Esophagus (tissue), 2 donors: ENCODE measurements around the gene MST1R. TPM values are rescaled to one million over a fixed set of nuclear protein-coding genes. Genes with fewer than 3 reads are reported as not detected.

Source experiments
- H3K27ac ChIP-seq, 2 donors: one replicate each; pipeline ENCODE4 v1.5.1; 2013; ENCODE audit warnings: low read depth in 2 of 2, mild to moderate bottlenecking in 2 of 2, inconsistent platforms in 1 of 2, low read length in 1 of 2, moderate library complexity in 1 of 2
- H3K27me3 ChIP-seq, 2 donors: one replicate each; pipeline ENCODE4 v1.6.1; 2013; ENCODE audit warnings: low read length in 2 of 2, control low read depth in 1 of 2, mild to moderate bottlenecking in 1 of 2; ENCODE audit not compliant: insufficient read depth in 2 of 2, control insufficient read depth in 1 of 2
- H3K36me3 ChIP-seq, 2 donors: one replicate each; pipeline ENCODE4 v1.6.1; 2013; ENCODE audit warnings: low read length in 1 of 2; ENCODE audit not compliant: control insufficient read depth in 2 of 2, insufficient read depth in 2 of 2
- H3K4me1 ChIP-seq, 2 donors: one replicate each; pipeline ENCODE4 v1.6.1; 2013; ENCODE audit warnings: low read length in 1 of 2; ENCODE audit not compliant: control insufficient read depth in 2 of 2, insufficient read depth in 2 of 2
- H3K4me3 ChIP-seq, 2 donors: one replicate each; pipeline ENCODE4 v1.5.1; 2013; ENCODE audit warnings: low read length in 2 of 2, mild to moderate bottlenecking in 2 of 2, low read depth in 1 of 2, moderate library complexity in 1 of 2
- H3K9me3 ChIP-seq, 2 donors: one replicate each; pipeline ENCODE4 v1.6.1; 2013; ENCODE audit warnings: mild to moderate bottlenecking in 2 of 2, low read depth in 1 of 2, low read length in 1 of 2, moderate library complexity in 1 of 2; ENCODE audit not compliant: control insufficient read depth in 2 of 2, insufficient read depth in 1 of 2
- WGBS, 2 donors: extraction: QIAGEN DNeasy Blood & Tissue Kit; methylation state at CpG; one replicate each; pipeline ENCODE4 v1.1.7; 2013; 5-methylcytosine and 5-hydroxymethylcytosine counted together
- polyA plus RNA-seq, 2 donors: library from polyadenylated mRNA; stranded (reverse); fragments of 200-250 nt; gene quantifications; one replicate each; pipeline ENCODE4 v1.2.3, GENCODE V29; 2013
- donor health status: healthy with polysubstance abuse.
- donor health status: Bipolar disorder and iron deficiency.

The MST1R gene
- polyA plus RNA-seq, 2 donors: 23.6 to 53.4 TPM

DNA sequence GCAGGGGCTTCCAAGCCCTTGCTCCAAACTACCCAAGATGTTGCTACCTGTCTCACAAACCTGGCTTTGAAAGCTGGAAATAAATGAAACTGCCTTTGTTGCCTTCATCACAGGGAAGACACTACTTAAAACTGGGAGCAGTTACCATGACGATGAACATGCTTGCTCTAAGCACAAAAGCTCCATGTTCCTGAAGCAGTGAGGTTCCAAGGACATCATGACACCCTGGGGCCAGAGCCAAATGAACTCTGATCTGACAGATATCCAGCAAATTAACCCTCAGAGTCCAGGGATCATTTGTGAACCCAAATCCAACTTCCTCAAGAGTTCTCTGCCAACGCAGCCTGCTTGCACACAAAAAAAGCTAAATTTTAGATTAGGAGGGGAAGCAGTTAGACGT is 58.0 kb downstream of the MST1R start:
- H3K9me3 ChIP-seq: no peaks in the 10 kb centered on the region
- no peaks in the 10 kb centered on the region for H3K27me3 ChIP-seq
- H3K4me3 ChIP-seq: no peak overlapping the region
- H3K36me3 ChIP-seq: peaks cover 0 to 4% of the 10 kb centered on the region in 2 donors
- 73 to 92% methylated on average over 3 of the region's 3 CpGs for WGBS, 2 donors
- no peak overlapping the region for H3K27ac ChIP-seq
- no peaks in the 10 kb centered on the region for H3K4me1 ChIP-seq

DNA sequence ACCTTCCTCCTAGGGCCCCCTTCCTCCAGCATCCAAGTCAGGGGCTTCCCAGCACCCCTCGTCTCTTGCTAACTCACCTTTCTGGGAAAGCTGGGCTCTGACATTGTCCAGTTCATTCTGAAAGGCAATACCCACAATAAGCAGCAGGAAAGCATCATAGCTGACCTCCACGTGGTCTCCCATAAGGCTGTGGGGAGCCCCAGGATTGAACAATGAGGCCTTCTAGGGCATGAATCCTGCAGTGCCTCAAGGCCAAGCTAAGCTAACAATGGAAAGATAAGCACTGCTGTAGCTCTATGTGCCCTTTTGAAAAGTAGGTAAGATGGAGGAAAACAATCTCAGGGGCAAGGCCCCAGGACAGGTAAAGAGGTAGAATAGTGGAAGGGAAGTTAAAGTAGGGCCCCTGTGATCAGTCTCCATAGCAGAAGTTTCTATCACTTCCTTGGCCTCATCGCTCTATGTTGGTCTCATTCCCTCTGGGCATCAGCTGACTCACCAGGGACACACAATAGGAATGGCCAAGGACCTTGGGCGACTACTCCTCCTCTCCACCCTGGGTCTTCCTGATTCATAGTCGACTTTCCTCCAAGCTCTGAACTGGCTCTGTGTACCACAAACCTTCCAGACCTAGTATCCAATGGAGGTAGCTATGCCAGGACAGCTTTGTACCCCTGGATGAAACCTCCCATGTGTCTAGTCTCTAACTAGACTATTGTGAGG is 59.0 kb downstream of the MST1R start:
- Histone ChIP-seq H3K4me3 (no peak overlapping the region), H3K27ac (no peak overlapping the region), H3K4me1 (no peaks in the 10 kb centered on the region), H3K9me3 (no peaks in the 10 kb centered on the region), H3K27me3 (no peaks in the 10 kb centered on the region), H3K36me3 (peaks cover 0 to 4% of the 10 kb centered on the region in 2 donors)
- WGBS, 2 donors: 82 to 92% methylated on average over 5 of the region's 5 CpGs

DNA sequence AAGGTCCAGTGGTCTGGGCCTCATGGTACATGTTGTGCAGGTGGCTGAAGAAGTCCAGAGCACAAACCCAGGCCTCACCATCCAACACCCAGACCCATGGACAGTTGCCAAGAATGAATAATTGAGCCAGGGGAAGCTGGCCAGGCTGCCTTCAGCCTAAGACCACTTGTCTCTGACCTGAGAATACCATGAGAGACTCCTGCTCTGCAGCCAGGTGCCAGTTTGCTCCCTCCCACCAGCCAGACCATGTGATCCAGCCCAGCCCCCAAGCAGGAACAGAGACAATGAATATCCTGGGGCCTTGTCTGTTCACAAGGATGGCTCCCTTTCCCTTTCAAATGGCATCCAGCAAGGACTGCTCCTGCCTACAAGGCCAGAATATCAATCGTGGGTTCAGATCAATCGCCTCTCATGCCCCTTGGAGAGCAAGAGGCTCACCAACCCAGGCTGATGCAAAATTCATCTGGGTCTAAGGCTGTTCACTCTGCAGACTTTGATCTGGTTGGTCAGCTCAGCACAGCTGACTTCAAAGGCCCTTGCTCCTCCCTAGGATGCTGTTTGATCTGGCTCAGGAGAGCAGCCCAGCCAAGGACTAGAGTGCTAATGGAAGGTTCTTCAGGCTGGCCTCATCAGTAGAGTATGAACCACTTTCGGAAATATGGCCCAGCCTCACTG is 60.7 kb downstream of the MST1R start:
- WGBS, 2 donors: 95% methylated on average over 3 of the region's 3 CpGs
- Histone ChIP-seq H3K36me3 (peaks cover 0 to 4% of the 10 kb centered on the region in 2 donors), H3K4me3 (no peak overlapping the region), H3K4me1 (peaks cover 0 to 3% of the 10 kb centered on the region in 2 donors), H3K27me3 (no peaks in the 10 kb centered on the region), H3K27ac (no peak overlapping the region), H3K9me3 (no peaks in the 10 kb centered on the region)

- 84 to 88% methylated on average over 7 of the region's 7 CpGs for WGBS, 2 donors
- Histone ChIP-seq H3K27ac (no peak overlapping the region), H3K4me1 (peaks cover 0 to 3% of the 10 kb centered on the region in 2 donors), H3K36me3 (peaks cover 0 to 4% of the 10 kb centered on the region in 2 donors), H3K27me3 (no peaks in the 10 kb centered on the region), H3K4me3 (no peak overlapping the region), H3K9me3 (no peaks in the 10 kb centered on the region)
Observed at GRCh38 chr3:49841806-49842205, 61.9 kb downstream of the MST1R start.

GRCh38 chr3:49841126-49841696 is 62.5 kb downstream of the MST1R start:
- Histone ChIP-seq H3K9me3 (no peaks in the 10 kb centered on the region), H3K4me3 (no peak overlapping the region), H3K4me1 (peaks cover 0 to 3% of the 10 kb centered on the region in 2 donors), H3K27ac (no peak overlapping the region), H3K36me3 (peaks cover 0 to 4% of the 10 kb centered on the region in 2 donors), H3K27me3 (no peaks in the 10 kb centered on the region)

DNA sequence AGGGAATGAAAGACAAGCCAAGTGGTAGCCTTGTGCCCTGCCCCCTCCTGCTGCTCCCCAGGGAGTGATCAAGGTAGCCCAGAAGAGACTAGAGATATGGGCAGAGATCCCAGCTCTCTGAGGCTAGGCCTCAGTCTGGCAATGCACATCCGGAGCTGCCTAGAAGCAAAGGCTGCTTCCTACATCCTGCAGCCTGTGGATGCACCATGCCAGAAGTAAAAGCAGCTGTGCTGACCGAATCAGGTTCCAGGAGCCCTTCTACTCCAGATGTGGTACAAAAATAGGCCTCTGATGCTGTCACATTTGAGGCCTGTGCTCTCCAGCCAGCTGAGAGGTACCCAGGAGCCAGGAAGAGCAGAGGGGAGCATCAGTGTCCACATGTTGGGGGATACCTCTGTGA is 63.3 kb downstream of the MST1R start:
- Histone ChIP-seq H3K36me3 (peaks cover 0 to 4% of the 10 kb centered on the region in 2 donors), H3K27me3 (no peaks in the 10 kb centered on the region), H3K4me3 (no peak overlapping the region), H3K9me3 (no peaks in the 10 kb centered on the region), H3K4me1 (peaks cover 0 to 3% of the 10 kb centered on the region in 2 donors), H3K27ac (no peak overlapping the region)
- WGBS, 2 donors: 66 to 68% methylated on average over 2 of the region's 2 CpGs

GRCh38 chr3:49839193-49839809 is 64.4 kb downstream of the MST1R start:
- 44 to 46% methylated on average over 6 of the region's 6 CpGs for WGBS, 2 donors

More at GRCh38 chr3:49839193-49839809, 64.4 kb downstream of the MST1R start:
- H3K9me3 ChIP-seq: no peaks in the 10 kb centered on the region
- peaks cover 0 to 3% of the 10 kb centered on the region in 2 donors for H3K4me1 ChIP-seq
- no peak overlapping the region for H3K27ac ChIP-seq
- H3K4me3 ChIP-seq: no peak overlapping the region
- H3K36me3 ChIP-seq: peaks cover 0 to 4% of the 10 kb centered on the region in 2 donors
- no peaks in the 10 kb centered on the region for H3K27me3 ChIP-seq

Other genes with a start within 250 kb of the MST1R start
- gene APEH, start 229.5 kb downstream of the MST1R start, polyA plus RNA-seq: 10 to 100 TPM; 21.0 to 53.0 TPM
- 10 to 100 TPM; 11.2 to 30.0 TPM for gene MST1, start 214.4 kb downstream of the MST1R start, polyA plus RNA-seq
- gene RNF123, start 214.3 kb downstream of the MST1R start, polyA plus RNA-seq: 10 to 100 TPM; 14.7 to 16.9 TPM
- 1 to 10 TPM in 1 of 2 donors, under 1 TPM in 1; 1.00 to 1.4 TPM for gene AMIGO3, start 184.2 kb downstream of the MST1R start, polyA plus RNA-seq
- 10 to 100 TPM; 17.7 to 32.1 TPM for gene GMPPB, start 179.9 kb downstream of the MST1R start, polyA plus RNA-seq
- gene IP6K1, start 117.3 kb downstream of the MST1R start, polyA plus RNA-seq: 10 to 100 TPM; 11.5 to 14.1 TPM
- under 1 TPM in 1 of 2 donors, not detected in 1; 0.04 TPM for gene CDHR4, start 104.0 kb downstream of the MST1R start, polyA plus RNA-seq
- gene INKA1, start 100.6 kb downstream of the MST1R start, polyA plus RNA-seq: 10 to 100 TPM; 26.3 to 28.4 TPM
- 10 to 100 TPM; 24.1 to 54.3 TPM for gene UBA7, start 89.9 kb downstream of the MST1R start, polyA plus RNA-seq
- gene TRAIP, start 47.3 kb downstream of the MST1R start, polyA plus RNA-seq: 1 to 10 TPM; 4.1 to 4.3 TPM
- gene CAMKV, start 34.0 kb downstream of the MST1R start, polyA plus RNA-seq: under 1 TPM in 1 of 2 donors, not detected in 1; 0.01 TPM
- 10 to 100 TPM in 1 of 2 donors, 1 to 10 TPM in 1; 7.0 to 10.2 TPM for gene MON1A, start 25.9 kb upstream of the MST1R start, polyA plus RNA-seq
- gene RBM6, start 36.3 kb upstream of the MST1R start, polyA plus RNA-seq: 100 to 1,000 TPM in 1 of 2 donors, 10 to 100 TPM in 1; 36.5 to 101 TPM
- 10 to 100 TPM; 62.0 to 97.4 TPM for gene RBM5, start 185.0 kb upstream of the MST1R start, polyA plus RNA-seq